GM18867 (cell line): Measurements from ENCODE around the gene IL20.

Experiments used
- ATAC-seq: cut with Tn5 transposase; IDR thresholded peaks from one replicate; pipeline ENCODE4 v1.9.1; 2021; ENCODE audit warnings: mild to moderate bottlenecking, moderate library complexity; ENCODE audit not compliant: unreplicated experiment

IL20 gene

DNA sequence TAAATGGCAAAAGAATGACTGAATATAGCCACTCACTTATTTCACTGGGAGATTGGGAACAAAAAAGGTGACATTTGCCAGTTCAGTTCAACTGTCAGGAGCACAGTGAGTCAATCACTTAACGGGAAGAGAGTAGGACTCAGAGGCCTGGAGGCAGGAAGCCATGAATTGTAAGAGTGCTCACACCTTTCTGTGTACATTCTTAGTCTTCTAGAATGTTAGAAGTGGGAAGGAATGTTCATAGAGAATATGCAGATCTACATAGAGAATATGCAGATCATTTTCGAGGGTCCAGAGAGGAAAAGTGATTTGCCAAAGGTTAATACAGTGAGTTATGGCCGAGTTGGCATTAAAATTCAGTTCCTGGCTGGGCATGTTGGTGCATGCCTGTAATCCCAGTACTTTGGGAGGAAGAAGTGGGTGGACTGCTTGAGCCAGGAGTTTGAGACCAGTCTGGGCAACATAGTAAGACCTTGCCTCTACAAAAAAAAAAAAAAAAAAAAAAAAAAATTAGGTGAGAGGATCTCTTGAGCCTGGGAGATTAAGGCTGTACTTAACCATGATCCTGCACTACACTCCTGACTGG is 8.3 kb downstream of the IL20 start:
- no peak for ATAC-seq

DNA sequence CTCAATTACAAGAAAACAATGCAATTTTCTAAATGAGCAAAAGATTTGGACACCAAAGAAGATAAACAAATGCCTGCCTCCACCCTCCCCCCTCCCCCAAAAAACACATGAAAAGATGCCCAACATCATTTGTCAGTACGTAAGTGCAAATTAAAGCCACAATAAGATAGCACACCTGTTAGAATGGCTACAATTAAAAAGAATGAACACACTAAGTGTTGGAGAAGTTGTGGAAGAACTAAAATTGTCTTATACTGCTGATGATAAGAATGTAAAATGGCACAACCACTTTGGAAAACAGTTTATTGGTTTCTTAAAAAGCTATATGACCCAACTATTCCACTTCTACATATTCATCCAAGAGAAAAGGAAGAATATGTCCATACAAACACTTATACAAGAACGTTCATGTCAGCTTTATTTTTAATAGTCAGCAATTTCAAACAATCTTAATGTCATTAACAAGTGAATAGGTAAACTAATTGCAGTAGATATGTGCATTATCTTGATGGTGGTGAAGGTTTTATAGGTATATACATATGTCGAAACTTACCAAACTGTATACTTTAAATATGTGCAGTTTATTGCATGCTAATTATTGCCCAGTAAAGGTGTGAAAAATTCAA is 10.4 kb downstream of the IL20 start:
- no peak for ATAC-seq

DNA sequence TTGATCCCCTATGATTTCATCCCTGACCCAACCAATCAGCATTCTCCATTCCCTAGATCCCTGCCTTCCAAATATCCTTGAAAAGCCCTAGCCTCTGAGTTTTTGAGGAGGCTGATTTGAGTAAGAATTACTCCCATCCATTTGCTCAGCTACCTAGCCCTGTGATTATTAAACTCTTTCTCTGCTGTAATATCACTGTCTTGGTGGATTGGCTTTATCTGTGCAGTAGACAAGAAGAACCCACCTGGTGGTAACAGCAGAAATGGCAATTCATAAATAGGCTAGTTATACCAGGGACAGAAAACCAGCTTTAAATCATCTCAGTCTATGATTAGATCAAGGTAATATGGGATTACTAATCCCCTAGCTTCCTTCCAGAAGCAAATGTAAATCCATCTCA is 13.0 kb downstream of the IL20 start:
- ATAC-seq, result no peak

DNA sequence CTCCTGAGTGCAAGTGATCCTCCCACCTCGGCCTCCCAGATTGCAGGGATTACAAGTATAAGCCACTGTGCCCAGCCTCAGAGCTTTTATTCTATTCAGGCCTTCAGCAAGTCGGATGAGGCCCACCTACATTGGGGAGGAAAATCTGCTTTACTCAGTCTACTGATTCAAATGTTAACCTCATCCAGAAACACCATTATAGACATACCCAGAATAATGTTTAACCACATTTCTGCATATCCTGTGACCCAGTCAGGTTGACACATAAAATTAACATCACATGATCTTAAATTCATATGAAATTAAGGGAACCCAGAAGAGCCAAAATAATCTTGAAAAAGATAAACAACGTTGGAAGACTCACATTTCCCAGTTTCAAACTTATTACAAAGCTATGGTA is 14.9 kb downstream of the IL20 start:
- ATAC-seq, result no peak

DNA sequence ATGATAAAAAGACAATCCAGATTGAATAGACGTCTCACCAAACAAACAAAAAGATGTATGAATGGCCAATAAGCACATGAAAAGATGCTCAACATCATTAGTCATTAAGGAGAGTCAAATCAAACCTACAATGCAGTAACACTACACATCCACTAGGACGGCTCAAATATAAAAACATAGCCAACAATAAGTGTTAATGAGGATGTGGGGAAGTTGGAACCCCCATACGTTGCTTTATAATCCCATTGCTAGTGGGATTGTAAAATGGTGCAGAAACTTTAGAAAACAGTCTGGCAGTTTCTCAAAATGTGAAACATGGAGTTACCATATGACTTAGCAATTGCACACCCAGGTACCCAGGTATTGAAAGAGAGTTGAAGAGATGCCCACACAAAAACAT is 17.1 kb downstream of the IL20 start:
- no peak for ATAC-seq

DNA sequence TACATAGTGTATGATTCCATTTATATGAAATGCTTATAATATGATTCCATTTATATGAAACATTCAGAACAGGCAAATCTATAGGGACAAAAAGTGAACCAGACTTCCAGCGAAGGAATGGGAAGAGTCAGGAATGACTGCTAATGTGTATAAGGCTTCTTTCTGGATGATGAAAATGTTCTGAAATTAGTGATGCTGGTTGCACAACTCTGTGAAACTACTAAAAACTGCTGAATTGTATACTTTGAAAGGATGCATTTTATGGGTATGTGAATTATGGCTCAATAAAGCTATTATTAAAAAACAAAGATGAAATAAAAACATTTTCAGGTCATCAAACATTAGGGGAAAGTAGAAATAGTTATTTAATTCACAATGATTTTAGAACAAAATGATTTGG is 17.7 kb downstream of the IL20 start:
- no peak for ATAC-seq

DNA sequence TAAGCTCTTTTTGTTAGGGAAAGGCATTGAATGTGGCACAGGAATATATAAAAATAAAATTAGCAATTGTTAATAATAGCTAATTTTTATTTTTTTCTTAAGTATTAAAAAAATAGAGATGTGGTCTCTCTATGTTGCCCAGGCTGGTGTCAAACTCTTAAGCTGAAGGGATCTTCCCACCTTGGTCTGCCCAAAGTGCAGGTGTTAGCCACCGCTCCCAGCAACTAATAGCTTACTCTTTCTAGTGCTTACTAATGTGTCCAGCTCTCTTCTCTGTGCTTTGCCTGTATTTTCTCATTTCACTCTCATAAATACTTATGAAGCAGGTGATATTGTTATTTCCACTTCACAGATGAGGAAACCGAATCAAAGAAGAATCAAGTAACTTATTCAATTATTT is 18.5 kb downstream of the IL20 start:
- ATAC-seq, result no peak

DNA sequence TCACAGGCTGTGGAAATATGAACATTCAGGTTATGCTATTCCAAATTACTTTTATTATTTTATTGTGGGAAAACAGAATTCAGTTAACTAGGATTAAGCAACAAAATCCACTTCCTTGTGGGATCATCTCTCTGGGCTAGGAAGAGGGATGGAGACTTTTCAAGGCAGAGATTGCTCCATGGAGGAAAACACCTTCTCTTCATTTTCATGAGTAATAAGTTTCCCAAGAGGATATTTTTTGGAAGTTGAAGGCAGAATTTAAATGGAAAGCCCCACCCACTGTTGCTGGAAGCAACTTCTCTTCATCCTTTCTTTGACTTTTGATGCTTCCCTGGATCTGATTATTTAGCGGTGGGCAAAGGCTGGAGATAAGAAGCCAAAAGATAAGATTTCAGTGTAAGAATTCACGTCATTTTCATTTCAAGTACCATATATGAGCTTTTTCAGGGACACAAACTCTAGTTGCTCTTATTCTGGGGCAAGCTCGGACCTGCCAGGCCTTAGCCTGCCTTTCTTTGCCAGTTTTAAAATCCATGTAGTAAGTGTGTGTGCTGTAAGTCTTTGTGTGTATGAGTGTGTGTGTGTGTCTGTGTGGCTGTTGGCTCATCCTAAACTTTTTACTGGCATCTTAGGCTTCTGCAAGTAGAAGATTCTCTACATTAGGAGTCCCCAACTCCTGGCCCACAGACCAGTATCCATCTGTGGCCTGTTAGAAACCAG is 20.1 kb downstream of the IL20 start:
- ATAC-seq, result no peak

DNA sequence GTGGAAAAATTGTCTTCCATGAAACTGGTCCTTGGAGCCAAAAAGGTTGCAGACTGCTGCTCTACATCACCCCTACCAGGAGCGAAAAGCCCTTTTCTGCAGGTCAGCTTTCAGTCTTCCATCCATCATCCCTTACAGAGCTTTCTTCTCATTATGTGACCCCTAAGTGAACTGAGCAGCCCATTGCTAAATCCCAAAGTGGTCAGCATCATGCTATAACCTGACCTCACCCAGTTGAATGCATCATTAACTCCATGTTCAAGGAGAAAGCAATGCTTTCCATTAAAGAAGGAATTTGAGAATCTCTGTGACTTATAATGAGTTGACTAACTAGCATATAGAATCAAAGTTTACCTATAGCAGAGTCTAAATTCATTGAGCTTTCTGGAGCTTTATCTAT is 21.4 kb downstream of the IL20 start:
- no peak for ATAC-seq

DNA sequence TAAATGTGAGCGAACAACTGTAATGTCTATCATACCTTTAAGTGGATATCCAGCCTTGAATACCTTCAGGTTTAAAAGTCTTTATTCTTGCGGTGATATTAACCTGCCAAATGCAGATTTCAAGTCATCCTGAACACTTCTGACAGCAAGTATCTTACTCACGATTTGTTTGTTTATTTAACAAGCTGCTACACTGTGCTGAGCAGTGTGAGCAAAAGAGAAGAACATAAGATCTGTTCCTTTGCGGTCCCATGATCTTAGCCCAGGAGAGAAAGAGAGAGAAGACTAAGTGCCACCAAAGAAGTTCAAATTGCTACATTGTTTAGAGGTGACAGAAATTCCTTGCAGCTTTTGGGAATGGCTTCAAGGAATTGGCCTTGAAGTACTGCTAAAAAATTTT is 22.3 kb downstream of the IL20 start:
- ATAC-seq, result no peak

DNA sequence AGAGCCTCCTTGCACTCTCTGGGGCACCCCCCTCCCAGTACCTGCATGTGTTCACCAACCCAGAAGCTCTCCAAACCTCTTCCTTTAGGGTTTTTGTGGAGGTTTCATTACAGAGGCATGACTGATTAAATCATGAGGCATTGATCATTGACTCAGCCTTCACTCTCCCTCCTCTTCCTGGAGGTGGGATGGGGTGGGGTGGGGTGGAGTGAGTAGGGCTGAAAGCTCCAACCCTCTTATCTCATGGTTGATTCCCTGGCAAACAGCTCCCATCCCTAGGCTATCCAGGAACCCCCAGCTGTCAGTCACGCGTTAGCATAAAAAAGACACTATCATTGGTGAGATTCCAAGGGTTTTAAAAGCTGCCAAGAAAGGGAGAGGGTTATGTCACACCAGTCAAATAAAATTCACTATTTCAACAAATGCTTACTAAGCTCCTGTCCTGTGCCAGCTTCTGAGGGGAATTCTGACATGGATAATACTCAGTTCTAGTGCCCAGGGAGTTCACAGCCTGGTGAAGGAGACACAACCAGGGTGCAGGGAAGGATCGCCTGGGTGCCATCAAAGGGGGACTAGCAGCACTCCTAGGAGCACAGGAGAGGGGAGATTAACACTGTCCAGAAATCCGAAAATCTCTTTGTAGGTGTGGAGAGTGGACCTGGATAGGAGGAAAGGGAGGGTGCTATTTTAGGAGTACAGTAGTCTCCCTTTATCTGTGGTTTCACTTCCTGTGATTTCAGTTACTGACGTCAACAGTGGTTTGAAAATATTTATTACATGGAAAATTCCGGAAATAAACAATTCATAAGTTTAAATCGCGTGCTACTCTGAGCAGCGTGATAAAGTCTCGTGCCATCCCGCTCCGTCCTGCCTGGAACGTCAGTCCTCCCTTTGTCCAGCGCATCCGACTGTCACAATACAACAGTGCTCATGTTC is 25.0 kb downstream of the IL20 start:
- ATAC-seq, result no peak

DNA sequence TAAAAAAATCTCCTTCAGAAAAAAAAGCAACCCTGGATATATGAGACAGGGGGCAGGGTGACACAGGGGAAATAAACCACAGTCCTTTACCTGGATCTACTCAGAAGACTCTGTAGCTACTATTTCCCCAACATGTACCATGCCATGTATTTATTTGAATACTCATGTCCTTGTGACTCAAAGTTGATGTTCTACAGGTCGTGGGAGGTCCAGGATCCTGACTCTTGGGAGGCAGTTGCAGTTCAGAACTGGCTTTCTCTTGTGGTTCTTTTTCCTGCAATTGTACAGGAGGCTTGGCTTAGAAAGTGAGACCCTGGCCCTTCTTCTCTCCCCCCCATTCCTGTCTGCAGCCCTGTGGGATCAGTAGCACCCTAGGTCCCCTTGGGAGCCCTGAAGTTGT is 26.0 kb downstream of the IL20 start:
- no peak for ATAC-seq

DNA sequence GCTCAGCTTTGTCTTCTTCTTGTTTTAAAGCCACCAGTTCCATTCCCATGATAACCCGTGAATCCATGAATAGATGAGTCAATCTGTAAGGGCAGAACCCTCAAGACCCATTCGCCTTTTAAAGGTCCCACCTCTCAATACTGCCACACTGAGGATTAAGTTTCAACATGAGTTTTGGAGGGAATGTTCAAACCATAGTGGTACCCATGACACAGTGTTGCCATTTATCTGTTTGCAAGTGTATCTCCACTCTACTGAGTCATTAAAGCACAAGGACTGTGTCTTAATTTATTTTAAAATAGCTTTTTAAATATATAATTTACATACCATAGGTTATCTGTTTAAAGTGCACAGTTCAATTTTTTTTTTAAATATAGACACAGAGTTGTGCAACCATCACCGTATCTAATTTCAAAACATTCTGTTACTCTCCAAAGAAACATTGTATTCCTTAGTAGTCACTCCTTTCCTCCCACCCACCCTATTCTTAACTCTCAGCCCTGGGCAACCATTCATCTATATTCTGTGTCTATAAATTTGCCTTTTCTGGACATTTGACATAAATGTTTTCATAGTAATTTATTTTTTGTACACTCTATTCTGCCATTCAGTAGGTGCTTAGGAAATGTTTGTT is 27.0 kb downstream of the IL20 start:
- no peak for ATAC-seq

DNA sequence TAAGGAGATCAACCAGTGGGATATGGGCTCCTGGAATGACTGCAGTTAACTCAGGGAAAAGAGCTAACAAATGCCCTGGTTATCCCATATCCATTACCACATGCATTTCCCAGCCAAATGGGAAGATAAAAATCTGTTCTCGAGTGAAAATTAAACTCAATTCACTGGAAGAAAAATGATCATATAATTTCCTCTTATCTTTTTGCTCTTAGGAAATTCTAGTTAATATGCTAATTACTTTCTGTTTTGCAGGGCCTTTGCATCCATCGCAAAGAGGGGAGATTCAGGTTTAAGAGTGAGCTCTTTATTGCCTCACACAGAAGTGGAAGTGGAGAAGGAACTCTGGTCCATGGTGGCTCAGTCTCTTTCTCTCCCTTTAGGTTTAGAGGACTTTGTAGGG is 28.0 kb downstream of the IL20 start:
- ATAC-seq, result no peak

DNA sequence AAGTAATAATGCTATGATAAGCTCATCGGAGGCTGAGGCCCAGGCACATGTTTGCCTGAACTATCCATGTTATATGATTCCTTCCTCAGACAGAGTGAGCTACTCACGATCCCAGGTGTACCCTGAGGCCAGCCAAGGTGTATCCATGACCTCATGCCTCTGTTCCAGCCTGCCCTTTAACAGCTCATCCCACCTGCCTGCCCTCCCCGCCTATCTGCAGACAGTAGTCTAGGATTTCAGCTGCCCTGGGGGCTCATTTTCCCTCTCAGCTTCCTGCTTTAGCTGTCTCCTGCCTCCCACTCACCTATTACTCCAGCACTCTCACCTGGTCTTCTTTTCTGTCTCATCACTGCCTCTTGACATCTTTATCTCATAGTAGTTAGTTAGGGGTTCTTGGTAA is 29.9 kb downstream of the IL20 start:
- ATAC-seq, result no peak

DNA sequence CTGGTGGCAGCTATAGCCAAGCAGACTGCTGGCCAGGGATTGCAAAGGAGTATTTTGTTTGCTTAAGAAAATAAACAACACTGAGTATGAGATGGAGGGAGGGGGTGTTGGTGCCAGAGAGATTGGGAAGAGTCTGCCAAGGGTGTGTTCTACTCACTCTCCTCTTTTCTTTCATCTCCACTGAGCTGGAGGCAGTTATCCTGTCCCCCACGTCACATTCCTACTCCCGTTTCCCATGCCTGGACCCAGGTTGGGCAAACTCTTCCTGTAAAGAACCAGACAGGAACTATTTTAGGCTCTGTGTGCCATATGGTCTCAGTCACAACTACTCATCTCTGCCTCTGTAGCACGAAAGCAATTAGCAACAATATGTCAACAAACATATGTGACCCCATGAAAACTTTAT is 30.4 kb downstream of the IL20 start:
- no peak for ATAC-seq

DNA sequence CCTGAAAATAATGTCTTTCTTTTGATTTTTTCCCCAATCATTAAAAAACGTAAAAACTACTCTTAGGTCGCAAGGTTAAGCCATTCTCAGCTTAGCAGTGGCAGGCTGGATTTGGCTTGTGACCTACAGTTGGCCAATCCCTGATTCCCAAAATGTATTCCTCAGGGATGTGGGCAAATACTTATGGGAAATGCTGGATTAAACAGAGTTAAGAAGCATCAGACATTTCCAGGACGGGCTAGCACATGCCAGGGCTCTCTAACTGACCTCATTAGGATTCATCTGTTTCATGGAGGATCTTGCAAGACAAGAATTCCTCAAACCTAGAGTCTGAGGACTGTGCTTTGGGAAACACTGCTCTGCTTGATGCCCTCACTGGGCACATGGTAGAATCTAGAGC is 30.8 kb downstream of the IL20 start:
- ATAC-seq, result no peak

DNA sequence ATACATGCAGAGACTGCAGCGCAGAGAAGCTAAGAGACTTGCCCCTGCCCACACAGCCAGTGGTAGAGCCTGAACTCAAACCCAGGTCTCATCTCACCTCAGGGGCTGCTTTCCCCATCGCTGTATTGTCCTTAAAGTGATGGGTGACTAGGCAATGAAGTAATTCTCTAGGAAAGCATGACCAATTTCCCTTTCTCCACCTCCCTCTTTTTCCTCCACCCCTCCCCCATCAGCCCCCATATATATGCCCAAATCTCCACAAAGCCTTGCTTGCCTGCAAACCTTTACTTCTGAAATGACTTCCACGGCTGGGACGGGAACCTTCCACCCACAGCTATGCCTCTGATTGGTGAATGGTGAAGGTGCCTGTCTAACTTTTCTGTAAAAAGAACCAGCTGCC is 31.8 kb downstream of the IL20 start, which contains the start of gene IL24:
Gene IL24, plus strand, starts transcription at position 269 of the 400 bp plus-strand sequence. CDS start 390 bp downstream, outside the sequence.
- no peak for ATAC-seq

DNA sequence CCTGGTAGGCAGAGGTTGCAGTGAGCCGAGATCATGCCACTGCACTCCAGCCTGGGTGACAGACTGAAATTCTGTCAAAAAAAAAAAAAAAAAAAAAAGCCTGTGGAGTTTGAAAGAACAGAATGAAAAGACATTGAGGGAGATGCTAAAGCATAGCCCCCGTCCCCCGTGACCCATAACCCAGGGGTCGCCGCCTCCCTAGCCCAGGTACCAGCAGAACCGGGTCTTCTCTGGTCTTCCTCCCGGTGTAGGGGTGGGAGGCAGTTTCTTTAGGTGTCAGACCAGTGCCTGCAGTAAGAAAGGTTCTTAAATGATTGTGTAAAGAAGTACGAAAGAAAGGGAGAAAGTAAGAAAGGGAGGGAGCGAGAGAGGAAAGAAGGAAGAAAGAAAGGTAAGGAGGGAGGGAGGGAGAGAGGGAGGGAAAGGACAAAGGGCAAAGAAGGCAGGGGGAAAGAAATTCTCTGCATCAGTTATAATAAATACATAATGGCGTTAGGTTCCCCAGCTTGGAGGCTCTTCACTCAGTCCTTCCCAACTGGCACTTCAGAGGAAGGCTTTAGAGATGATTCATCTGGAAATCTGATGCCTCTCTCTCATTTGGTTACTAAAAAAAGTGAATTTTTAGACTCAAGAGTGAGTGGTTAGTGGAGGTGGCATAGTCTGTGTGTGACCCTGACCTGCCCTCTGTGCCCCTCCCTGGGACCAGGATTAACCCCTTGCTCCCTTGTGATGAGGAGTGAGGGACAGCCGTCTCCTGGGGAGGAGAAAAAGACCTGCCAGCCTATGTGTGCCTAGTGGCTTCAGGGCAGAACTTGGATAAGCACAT is 32.9 kb downstream of the IL20 start:
- ATAC-seq, result no peak

DNA sequence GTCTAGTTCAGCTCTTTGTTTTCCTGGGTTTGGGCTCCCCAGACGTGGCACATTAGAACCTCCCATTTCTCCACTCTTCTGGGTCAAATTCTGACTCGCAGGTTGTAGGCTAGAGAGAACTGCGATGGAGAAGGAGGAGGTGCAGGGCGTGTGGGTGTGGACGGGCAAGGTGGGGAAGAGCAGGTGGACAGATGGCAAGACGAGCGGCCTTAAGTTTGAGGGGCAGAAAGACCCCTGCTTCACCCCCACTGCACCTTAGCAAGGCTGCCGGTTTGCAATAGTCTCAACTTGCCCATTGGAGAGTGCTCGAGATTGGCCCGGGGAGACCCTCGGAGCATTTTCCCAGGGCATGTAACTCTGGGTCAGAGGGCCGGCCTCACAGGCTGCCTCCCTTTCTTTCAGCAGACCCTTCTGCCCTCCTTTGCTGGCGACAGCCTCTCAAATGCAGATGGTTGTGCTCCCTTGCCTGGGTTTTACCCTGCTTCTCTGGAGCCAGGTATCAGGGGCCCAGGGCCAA is 33.5 kb downstream of the IL20 start:
- no peak for ATAC-seq
